Measurements from ENCODE around the gene EPB41L4B.

The EPB41L4B gene

DNA sequence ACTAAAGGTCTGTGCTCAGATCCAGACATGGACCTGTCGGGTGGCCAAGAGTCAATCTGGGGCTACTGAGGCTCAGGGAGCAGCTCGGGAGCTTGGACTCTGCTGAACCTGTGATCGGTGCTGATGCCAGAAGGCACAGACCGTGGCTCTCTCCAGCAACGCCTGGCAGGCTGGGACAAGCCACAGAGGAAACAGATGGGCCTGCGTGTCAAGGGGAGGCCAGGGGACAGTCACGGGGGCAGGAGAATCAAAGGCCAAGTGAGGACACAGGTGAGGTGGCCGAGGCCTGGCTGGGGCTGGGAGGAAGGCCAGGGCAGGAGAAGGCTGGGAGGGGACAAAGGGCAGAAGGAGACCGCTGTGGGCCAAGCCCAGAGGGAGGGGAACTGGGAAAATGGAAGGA, 43.4 kb downstream of the EPB41L4B start:
- intact Hi-C loops (cut with DNase I), result no loop called here
- no peak for DNase-seq

GRCh38 chr9:109276469-109277440, 44.1 kb downstream of the EPB41L4B start:
- DNase-seq, result no peak
- intact Hi-C loops (cut with DNase I), result no loop called here

GRCh38 chr9:109274884-109275730, 45.8 kb downstream of the EPB41L4B start:
- DNase-seq, result no peak
- intact Hi-C loops (cut with DNase I), result no loop called here

- intact Hi-C loops (cut with DNase I), result no loop called here
- no peak for DNase-seq
Measured at GRCh38 chr9:109273869-109274268, 47.0 kb downstream of the EPB41L4B start.

DNA sequence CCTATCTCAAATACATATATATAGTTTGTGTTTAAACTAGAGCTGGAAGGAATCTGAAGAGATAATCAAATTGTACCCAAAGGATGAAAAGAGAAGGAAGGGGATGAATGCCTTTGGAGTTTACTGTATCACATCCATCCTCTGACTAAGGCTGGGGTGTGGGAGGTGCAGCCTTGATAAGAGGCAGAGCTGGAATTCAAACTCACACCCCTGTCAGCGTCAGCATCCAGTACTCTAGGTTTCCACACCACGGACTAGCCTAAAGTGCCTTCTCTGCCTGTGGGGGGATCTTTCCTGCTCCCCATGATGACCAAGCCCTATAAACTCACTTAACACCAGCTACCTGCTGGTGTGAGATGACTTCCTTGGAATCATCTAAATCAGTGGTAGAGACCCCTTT, 48.1 kb downstream of the EPB41L4B start:
- DNase-seq, result no peak
- intact Hi-C loops (cut with DNase I), result no loop called here

DNA sequence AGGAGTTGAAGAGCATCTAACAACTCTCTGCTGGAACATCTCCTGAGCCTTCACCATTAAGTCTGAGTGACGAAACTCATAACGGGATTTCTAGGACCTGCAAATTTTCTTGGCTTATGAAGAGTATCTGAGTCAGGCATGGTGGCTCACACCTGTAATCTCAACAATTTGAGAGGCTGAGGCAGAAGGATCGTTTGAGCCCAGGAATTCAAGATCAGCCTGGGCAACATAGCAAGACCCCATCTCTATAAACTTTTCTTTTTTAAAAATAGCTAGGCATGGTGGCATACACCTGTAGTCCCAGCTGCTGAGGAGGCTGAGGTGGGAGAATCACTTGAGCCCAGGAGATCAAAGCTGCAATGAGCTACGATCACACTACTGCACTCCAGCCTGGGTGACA, 48.8 kb downstream of the EPB41L4B start:
- no peak for DNase-seq
- intact Hi-C loops (cut with DNase I), result no loop called here

DNA sequence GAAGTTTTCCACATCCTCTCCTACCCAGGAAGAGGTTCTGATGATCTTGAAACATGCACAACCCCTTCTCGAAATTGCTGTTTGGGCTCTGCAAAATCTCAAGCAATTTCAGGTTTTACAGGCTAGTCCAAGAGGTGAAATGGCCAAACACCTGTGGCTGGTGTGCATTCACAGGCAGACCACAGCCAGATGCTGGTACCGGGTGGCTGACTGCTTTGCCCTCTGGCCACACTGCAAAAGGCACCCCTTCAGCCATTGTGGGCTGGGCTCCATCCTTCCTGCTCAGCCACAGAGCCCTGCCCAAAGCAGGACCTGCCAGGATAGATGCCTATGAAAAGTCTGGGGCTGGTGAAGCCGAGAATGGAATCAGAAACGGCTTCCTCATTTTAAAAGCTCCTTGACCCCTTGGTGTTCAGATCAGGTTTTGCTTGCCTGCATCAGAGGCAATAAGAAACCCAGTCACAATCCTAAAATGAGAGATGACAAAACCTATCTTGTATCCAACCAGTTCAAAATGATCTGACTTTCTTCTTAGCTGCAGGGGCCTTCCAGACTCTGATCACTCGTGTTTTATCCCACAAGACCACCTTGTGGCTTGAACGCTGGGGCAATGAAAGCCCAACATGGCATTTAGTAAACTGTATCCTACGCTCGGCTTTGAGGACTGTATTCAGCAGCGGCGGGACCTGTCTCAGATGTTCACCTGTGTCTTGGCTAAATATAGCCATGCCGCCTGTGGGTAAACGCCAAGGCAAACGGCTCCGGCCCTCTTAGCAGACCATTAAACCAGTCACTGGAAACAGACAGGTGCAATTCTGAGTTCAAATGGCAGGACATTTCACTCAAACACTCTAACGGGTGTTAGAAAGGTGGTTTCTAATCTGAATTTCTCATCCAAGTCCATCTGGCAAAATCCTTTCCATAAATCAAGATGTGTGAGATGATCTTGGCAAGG, 49.6 kb downstream of the EPB41L4B start:
- intact Hi-C loops (cut with DNase I), result no loop called here
- no peak for DNase-seq

- intact Hi-C loops (cut with DNase I), result no loop called here
- no peak for DNase-seq
Measured at GRCh38 chr9:109270441-109270840, 50.4 kb downstream of the EPB41L4B start.

DNA sequence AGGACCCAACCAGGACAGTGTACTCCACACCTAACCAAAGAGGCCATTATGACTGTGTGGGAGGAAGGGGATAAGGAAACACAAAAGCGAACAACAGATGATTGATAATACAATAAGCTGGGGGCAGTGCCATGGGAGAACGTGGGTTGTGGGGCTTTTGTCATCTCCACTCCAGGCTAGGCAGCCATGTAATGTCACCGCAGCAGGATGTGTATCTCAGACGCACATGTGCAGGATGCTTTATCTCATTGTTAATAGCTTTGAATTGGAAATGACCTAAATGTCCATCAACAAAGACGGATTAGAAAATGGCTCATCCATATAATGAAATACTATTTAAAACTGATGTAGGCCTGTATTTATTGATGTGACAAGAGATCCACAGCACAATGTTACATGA, 51.0 kb downstream of the EPB41L4B start:
- intact Hi-C loops (cut with DNase I), result no loop called here
- no peak for DNase-seq

DNA sequence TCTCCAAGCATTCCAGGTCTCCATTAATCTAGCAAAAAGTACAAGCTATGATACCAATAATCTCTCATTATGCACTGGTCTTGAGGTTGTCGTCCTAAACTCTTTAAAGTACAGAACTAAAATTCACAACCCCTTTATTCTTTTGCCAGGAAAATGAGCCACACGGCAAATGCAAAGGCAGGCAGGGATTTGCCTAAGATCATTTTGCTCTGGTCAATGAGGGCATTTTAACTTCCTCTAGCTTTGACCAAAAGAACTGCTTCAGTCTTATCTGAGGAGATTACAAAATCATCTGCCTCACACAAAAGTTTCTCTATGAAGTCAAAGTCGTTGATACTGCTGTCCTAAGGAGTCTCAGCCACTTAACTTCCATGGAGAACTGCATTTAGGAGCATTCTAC, 51.8 kb downstream of the EPB41L4B start:
- no peak for DNase-seq
- intact Hi-C loops (cut with DNase I), result no loop called here

GRCh38 chr9:109267555-109267954, 53.3 kb downstream of the EPB41L4B start:
- intact Hi-C loops (cut with DNase I), result no loop called here
- no peak for DNase-seq

GRCh38 chr9:109264877-109265587, 55.8 kb downstream of the EPB41L4B start:
- intact Hi-C loops (cut with DNase I), result no loop called here
- peak in 2 of 42 donors; percentile 23 to 34 for DNase-seq

DNA sequence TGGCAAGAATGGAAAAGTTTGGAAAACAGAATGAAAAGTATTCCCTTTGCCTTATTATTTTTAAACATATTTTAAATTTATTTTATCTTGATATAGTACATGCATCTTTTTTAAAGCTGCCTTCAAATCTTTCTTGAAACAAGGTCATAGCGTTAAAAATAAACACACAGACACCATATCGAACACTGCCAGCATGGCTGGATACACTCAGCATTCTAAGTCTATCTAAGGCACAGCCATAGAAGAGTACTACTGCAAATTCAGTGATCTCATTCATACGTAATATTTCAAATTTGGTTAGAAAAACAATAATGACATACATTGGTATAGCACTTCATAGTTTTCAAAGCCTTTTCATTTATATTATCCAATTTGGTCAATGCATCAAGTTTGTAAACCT, 57.5 kb downstream of the EPB41L4B start:
- no peak for DNase-seq
- intact Hi-C loops (cut with DNase I), result no loop called here

DNA sequence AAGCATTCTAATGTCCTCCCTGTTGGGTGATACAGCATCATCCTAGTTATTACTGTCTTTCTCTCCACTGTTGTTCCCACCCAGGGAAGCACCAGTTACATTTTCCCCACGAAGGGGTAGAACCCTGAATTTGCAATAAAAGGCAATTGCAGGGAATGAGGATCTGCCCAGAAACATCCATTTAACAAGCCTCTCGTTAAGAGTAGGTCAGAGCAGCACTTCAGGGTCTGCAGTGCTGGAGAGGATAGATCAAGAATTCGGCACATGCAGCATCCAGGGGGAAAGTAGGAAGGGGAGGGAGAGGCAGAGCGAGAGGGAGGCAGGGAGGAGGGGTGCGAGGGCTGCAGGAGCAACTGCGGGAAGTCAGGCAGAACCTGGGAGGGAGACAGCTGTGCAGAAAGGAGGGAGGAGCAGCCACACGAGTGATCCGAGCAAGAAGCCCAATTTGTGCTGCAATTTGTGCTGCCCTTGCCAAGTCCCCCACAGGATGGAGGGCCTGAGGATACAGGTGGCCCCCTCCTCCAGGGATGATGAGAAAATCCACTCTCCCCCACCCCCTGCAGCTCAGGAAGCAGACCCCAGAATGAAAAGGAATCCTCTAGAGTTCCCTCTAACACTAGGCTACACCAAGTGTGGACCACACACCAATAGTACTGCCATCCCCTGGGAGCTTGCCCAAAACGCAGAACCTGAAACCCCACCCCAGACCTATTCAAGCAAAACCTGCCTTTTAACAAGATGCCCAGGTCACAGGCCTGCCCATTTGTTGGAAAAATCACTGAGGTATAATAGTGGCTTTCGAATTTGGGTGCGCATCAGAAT, 62.2 kb downstream of the EPB41L4B start:
- DNase-seq, result peak in 41 of 42 donors; percentile 14 to 89 (median 63)

GRCh38 chr9:109256336-109256735, 64.5 kb downstream of the EPB41L4B start:
- no peak for DNase-seq
- intact Hi-C loops (cut with DNase I), result no loop called here

More for the DNA sequence above, 62.2 kb downstream of the EPB41L4B start:
- intact Hi-C loops (cut with DNase I), result no loop called here

- intact Hi-C loops (cut with DNase I), result no loop called here
- DNase-seq, result no peak
Measured at GRCh38 chr9:109255394-109255793, 65.5 kb downstream of the EPB41L4B start.

GRCh38 chr9:109254317-109254716, 66.5 kb downstream of the EPB41L4B start:
- intact Hi-C loops (cut with DNase I), result no loop called here
- peak in 2 of 42 donors; percentile 12 to 23 for DNase-seq

Measured in head of caudate nucleus (tissue), 42 donors.